NCI-H1694 (cell line): ENCODE data around the gene ALDH3A1.
"Not testable (repeated sequence)": the region's sequence is repeated elsewhere in the genome, so short reads cannot be mapped to it uniquely, and the experiment has no call there.

Experiments used
- DNase-seq: peaks from one replicate; lab custom pipeline; 2025; lab: John Stamatoyannopoulos, UW

The ALDH3A1 gene

GRCh38 chr17:19747829-19748806, at the start of gene ALDH3A1:
Gene ALDH3A1, minus strand, starts transcription at chr17:19748298. Its CDS starts 3,169 bp downstream, at chr17:19745129.
- no peak for DNase-seq

- no peak for DNase-seq
Measured at GRCh38 chr17:19796457-19796856, 48.4 kb upstream of the ALDH3A1 start.

DNA sequence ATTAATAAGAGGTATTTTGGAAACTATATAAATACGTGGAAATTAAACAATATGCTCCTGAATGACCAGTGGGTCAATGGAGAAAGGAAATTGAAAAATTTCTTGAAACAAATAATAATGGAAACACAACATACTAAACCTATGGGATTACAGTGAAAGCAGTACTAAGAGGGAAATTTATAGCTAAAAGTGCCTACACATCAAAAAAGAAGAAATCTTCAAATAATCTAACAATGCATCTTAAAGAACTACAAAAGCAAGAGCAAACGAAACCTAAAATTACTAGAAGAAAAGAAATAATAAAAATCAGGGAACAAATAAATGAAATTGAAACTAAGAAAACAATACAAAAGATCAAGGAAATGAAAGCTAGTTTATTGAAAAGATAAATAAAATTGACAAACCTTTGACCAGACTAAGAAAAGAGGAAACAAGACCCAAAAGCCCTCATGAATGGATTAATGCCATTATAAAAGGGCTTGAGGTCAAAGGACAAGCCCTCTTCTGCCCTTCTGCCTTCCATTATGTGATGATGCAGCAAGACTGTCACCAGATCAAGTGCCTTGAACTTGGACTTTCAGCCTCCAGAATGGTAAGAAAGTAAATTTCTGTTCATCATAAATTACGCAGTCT, 43.9 kb upstream of the ALDH3A1 start:
- DNase-seq: no peak

- no peak for DNase-seq
Measured at GRCh38 chr17:19787733-19788357, 39.7 kb upstream of the ALDH3A1 start.

DNA sequence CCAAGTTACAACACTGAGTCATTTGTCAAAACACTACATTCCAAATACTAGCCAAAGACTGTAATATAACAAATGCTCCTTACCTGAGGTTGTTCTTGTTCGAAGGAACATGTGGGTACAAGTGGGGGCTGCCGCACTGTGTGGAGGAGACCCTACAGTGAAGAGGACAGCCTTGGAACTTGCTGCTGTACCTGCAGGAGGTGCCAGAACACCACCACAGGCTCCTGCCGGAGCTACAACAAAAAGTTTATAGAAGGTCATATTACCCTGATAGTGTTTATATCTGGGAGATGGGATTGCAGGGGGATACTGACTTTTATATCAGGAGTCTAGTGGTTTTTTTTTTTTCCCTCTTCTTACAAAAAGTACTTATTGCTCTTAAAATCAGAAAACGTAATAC, 37.8 kb upstream of the ALDH3A1 start:
- no peak for DNase-seq

- no peak for DNase-seq
Measured at GRCh38 chr17:19781488-19782458, 33.7 kb upstream of the ALDH3A1 start.

- no peak for DNase-seq
Measured at GRCh38 chr17:19780846-19781245, 32.7 kb upstream of the ALDH3A1 start.

GRCh38 chr17:19773534-19773933, 25.4 kb upstream of the ALDH3A1 start:
- DNase-seq: no peak

DNA sequence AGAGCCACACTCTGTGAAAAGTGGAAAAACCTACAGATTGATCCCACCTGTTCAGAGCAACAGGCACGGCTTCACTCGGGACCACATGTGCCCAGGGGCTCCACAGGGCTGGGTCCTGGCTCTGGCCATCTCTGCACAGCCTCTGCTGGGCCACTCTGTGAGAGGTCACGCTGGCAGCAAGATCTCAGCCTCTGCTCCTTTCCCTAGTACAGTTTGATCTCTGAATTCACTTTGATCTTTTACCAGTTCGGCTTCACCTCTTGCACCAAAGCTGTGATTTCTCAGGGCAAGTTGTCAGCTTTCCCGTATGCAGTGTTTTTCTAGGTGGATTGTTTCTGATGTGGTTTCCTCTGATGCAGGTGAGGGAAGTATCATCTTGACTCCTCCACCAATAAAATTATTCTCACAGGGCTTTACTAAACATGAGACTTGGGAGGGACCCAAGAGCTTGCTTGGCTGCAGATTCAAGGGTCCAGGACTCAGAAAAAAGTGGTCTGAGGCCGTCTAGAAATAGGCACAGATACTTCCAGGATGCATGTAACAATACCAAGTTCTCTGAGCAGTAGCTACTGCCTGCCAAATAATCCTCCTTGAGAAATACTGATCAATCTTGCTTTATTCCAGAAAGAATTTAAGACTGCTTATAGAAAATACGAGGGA, 24.0 kb upstream of the ALDH3A1 start:
- DNase-seq: no peak

GRCh38 chr17:19770985-19771735, 23.1 kb upstream of the ALDH3A1 start:
- no peak for DNase-seq

DNA sequence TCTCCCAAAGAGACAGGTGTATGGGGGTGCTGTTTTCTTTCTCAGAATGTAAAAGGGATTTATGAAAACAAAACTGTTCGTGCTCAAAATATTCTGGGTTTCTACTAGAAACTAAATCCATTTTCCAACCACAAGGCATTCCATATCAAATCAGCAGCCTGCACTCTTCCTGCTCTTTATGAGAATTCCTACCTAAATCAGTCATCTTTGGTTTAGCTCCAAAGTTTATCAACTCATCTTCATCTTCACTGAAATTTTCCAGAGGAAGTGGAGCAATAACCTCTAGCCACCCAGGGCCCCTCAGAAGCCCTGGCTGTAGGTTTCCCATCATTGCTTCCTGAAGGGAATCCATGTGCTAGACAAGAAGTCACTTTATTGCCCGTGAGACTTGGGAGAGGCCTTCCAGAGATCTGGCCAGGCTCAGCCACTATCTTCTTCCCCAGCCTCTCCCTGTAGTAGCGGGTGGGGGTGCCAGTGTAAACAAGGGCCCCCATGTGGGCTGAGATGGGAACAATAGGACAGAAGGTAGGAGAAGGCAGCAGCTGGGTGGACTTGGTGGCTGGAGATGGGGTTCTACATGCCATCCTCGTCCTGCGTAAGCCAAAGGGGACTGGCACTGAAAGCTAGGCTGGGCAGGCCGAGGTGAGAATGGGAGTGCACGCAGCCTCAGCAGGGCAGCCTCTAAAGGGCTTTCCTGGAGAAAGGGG, 22.0 kb upstream of the ALDH3A1 start:
- DNase-seq: no peak

DNA sequence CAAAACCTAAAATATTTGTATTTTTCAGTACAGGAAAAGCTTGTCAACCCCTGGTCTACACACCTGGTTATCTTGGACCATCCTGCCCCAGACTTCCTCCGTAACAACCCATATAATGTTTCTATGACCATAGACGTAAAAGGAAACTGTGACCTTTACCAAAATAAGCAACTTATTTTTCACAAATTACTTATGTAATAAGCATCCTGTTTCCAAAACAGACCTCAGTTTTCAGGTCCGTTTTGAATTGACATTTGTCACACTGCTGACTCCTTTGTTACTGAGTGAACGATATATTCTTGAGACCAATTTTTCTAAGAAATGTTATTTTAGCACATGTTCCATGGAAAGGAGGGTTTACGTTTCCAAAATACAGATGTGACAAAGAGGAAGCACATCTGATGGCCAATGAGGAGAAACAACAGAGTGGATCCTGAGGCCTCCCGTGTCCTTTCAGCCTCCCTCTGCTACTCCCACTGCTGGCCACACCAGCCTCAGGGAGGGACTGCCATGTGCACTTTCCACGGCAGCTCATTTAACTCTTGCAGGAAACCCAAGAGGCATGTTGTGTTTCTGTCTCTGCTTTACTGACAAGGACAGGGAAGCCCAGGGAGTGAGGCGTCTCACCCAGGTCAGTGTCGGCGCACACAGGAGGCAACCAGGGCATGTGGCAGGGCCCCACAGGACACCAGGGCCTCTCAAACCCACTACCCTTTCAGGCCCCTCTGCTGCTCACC, 20.1 kb upstream of the ALDH3A1 start:
- DNase-seq: no peak

DNA sequence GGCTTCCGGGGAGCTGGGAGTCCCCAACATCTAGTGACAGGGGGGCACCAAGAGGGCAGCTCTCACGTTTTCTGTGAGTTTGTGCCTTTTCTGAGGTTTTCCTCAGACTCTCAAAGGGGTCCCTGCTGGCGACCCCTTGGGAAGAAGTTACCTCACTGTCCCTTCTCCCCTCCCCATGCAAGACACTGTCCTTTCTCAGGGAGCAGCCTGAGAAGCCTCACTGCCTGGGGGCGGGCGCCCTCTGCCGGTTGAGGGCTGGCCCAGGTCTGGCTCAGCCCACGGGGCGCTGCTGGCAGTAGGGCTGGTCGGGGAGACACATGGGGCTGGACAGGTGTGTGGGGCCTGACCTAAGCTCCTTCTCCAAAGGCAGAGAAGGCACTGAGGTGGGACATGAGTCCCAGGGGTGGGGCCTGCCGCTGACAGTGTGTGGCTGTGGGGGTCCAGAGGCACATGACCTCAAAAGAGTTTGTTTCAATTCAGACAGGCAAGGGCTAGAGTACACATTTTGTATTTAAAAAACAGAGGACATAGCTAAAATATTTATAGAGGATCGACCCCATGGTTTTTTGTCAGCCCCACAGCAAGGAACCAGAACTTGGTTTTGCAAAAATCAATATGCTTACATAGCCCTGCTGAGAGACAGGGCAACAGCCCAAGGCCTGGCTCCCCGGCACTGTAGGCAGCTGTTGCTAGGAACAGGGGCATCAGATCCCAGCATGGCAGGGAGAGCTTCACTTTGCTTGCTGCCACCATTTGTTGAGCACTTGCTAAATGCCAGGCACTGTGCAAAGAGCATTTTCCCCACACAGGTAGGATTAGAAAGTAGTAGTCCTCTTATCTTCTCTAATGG, 18.5 kb upstream of the ALDH3A1 start:
- peak; percentile 19 for DNase-seq

GRCh38 chr17:19766016-19766415, 17.9 kb upstream of the ALDH3A1 start:
- no peak for DNase-seq

DNA sequence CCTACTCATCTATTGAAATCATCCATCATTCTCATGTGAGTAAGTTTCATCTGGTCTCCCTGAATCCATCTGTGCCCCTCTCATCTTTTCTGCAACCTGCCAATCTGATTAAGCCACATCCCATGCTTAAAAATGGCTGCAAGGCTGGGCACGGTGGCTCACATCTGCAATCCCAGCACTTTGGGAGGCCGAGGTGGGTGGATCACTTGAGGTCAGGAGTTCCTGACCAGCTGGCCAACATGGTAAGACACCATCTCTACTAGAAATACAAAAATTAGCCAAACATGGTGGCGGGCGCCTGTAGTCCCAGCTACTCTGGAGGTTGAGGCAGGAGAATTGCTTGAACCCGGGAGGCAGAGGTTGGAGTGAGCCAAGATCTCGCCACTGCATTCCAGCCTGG, 15.9 kb upstream of the ALDH3A1 start:
- DNase-seq: not testable (repeated sequence)

- DNase-seq: no peak
Measured at GRCh38 chr17:19763416-19763815, 15.3 kb upstream of the ALDH3A1 start.

DNA sequence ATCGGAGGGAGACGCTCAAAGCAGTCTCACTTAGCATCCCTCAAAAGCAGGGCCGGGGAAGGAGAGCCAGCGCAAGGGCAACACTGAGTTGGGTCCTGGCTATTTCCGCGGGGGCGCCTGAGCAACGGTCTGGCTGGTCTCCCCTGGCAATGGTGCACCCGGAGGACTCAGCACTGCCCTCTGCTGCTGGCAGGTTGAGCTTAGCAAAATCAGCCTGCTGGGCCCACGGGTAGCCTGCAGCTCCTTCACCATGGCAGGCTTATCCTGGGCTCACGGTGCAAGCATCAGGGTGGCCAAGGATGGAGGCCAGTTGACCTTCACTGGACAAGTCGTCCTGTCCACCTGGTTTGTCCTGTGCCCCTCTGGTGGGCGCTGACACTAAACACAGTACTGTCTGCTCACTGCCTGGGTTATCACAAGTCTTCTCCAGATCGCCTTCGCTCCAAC, 14.4 kb upstream of the ALDH3A1 start:
- no peak for DNase-seq

DNA sequence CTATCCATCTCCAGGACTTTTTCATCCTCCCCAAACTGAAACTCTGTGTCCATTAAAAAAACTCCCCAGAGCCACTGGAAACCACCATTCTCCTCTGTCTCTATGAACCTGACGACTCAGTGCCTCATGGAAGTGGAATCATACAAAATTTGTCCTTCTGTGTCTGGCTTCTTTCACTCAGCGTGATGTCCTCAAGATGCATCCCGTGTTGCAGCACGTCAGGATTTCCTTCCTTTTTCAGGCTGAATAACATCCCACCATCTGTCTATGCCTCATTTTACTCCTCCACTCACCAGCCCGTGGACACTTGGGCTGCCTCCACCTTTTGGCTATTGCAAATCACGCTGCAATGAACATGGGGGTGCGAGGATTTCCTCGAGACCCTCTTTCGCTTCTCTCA, 12.6 kb upstream of the ALDH3A1 start:
- no peak for DNase-seq
